DND-41 (cell line): ENCODE data around the gene MRE11.

Experiments
- ATAC-seq: fragments of 200-7000 bp; cut with Tn5 transposase; 3 replicates; pipeline ENCODE4 v1.9.1; 2021; ENCODE audit warnings: low read depth; ENCODE audit not compliant: insufficient read depth
- DNase-seq: peaks from one replicate; pipeline ENCODE4 v3.0.0-alpha.2; 2020
- H2AFZ ChIP-seq: 2 replicates; pipeline ENCODE4 v1.6.0; 2012; ENCODE audit warnings: low read depth, low read length
- H3K27ac ChIP-seq: 2 replicates; pipeline ENCODE4 v1.5.1; 2012; ENCODE audit warnings: low read length, inconsistent platforms
- H3K27me3 ChIP-seq: fragments of 200-600 bp; sonication (generic); 2 replicates; pipeline ENCODE4 v1.6.0; 2012; ENCODE audit warnings: low read length, mild to moderate bottlenecking, inconsistent platforms; ENCODE audit not compliant: insufficient read depth, poor library complexity
- H3K36me3 ChIP-seq: 2 replicates; pipeline ENCODE4 v1.5.1; 2012; ENCODE audit warnings: low read length, inconsistent platforms; ENCODE audit not compliant: insufficient read depth
- H3K4me1 ChIP-seq: 2 replicates; pipeline ENCODE4 v1.5.1; 2012; ENCODE audit warnings: mild to moderate bottlenecking, low read length; ENCODE audit not compliant: insufficient read depth
- H3K4me2 ChIP-seq: 2 replicates; pipeline ENCODE4 v1.6.0; 2012; ENCODE audit warnings: mild to moderate bottlenecking, moderate library complexity, low read length, inconsistent platforms; ENCODE audit not compliant: insufficient read depth
- H3K4me3 ChIP-seq, 2 experiments: fragments of 200-600 bp in 1 of 2; shearing (Covaris generic) in 1 of 2; 2 replicates each; pipeline ENCODE4 v1.5.1; 2012 to 2016; ENCODE audit warnings: inconsistent platforms in 2 of 2, low read length in 2 of 2, mild to moderate bottlenecking in 2 of 2, low read depth in 1 of 2, moderate library complexity in 1 of 2
- H3K79me2 ChIP-seq: 2 replicates; pipeline ENCODE4 v1.6.0; 2012; ENCODE audit warnings: low read length, inconsistent platforms; ENCODE audit not compliant: insufficient read depth
- H3K9ac ChIP-seq: 2 replicates; pipeline ENCODE4 v1.6.0; 2012; ENCODE audit warnings: low read depth, mild to moderate bottlenecking, inconsistent platforms, low read length, moderate library complexity
- H3K9me3 ChIP-seq: 2 replicates; pipeline ENCODE4 v1.5.1; 2012; ENCODE audit warnings: low read length, moderate library complexity, mild to moderate bottlenecking, inconsistent platforms; ENCODE audit not compliant: insufficient read depth, severe bottlenecking
- H4K20me1 ChIP-seq: 2 replicates; pipeline ENCODE4 v1.6.0; 2012; ENCODE audit warnings: low read length; ENCODE audit not compliant: insufficient read depth
- CTCF ChIP-seq: IDR thresholded peaks from 2 replicates; pipeline ENCODE4 v1.5.1; 2012; ENCODE audit warnings: borderline replicate concordance, low read length, moderate library complexity, mild to moderate bottlenecking; ENCODE audit not compliant: poor library complexity, severe bottlenecking; ENCODE audit errors: extremely low read depth
- EZH2 ChIP-seq: IDR thresholded peaks from 3 replicates; pipeline ENCODE4 v1.6.1; 2012; ENCODE audit warnings: borderline replicate concordance, low read depth, mild to moderate bottlenecking, moderate library complexity, low read length, inconsistent platforms; ENCODE audit not compliant: severe bottlenecking

Gene MRE11

GRCh38 chr11:94536386-94536785 lies 42.7 kb upstream of the MRE11 start:
- H3K79me2 ChIP-seq: no peaks in the 10 kb centered on the region
- no peaks in the 10 kb centered on the region for H3K36me3 ChIP-seq
- no peaks in the 10 kb centered on the region for H4K20me1 ChIP-seq
- H3K9ac ChIP-seq: no peak overlapping the region
- H3K27ac ChIP-seq: no peak overlapping the region
- H3K4me1 ChIP-seq: no peaks in the 10 kb centered on the region
- H3K27me3 ChIP-seq: peaks cover 7% of the 10 kb centered on the region
- H3K4me3 ChIP-seq: no peak overlapping the region
- no peak for DNase-seq
- no peak for TF ChIP-seq CTCF
- TF ChIP-seq EZH2: no peak
- H2AFZ ChIP-seq: no peak overlapping the region
- H3K9me3 ChIP-seq: no peaks in the 10 kb centered on the region
- ATAC-seq: no peak
- no peak overlapping the region for H3K4me2 ChIP-seq

GRCh38 chr11:94533696-94534630 lies 40.3 kb upstream of the MRE11 start:
- no peak overlapping the region for H3K27ac ChIP-seq
- no peaks in the 10 kb centered on the region for H3K4me1 ChIP-seq
- H3K4me2 ChIP-seq: no peak overlapping the region
- no peaks in the 10 kb centered on the region for H4K20me1 ChIP-seq
- H3K27me3 ChIP-seq: peaks cover 14% of the 10 kb centered on the region
- H3K9me3 ChIP-seq: no peaks in the 10 kb centered on the region
- H3K9ac ChIP-seq: no peak overlapping the region
- no peaks in the 10 kb centered on the region for H3K36me3 ChIP-seq
- ATAC-seq: no peak
- no peak for DNase-seq
- H3K79me2 ChIP-seq: no peaks in the 10 kb centered on the region
- H2AFZ ChIP-seq: no peak overlapping the region
- TF ChIP-seq EZH2: no peak
- TF ChIP-seq CTCF: no peak
- H3K4me3 ChIP-seq: no peak overlapping the region

- peaks cover 14% of the 10 kb centered on the region for H3K27me3 ChIP-seq
- no peak overlapping the region for H3K4me3 ChIP-seq
- DNase-seq: no peak
- ATAC-seq: no peak
- no peaks in the 10 kb centered on the region for H3K36me3 ChIP-seq
- no peak overlapping the region for H2AFZ ChIP-seq
- H3K9me3 ChIP-seq: no peaks in the 10 kb centered on the region
- H3K79me2 ChIP-seq: no peaks in the 10 kb centered on the region
- no peaks in the 10 kb centered on the region for H3K4me1 ChIP-seq
- no peak overlapping the region for H3K9ac ChIP-seq
- no peak for TF ChIP-seq CTCF
- no peak for TF ChIP-seq EZH2
- H3K27ac ChIP-seq: no peak overlapping the region
- no peak overlapping the region for H3K4me2 ChIP-seq
- no peaks in the 10 kb centered on the region for H4K20me1 ChIP-seq
Observed at GRCh38 chr11:94533206-94533605, 39.6 kb upstream of the MRE11 start.
